ENCODE measurements around the gene ANK3.

Gene ANK3

GRCh38 chr10:60082341-60082740, 307.3 kb downstream of the ANK3 start:
- Histone ChIP-seq H3K27me3 (ENCODE audit: insufficient read depth, low read depth, severe bottlenecking) (no peaks in the 10 kb centered on the region), H3K27ac (no peak overlapping the region), H3K4me3 (ENCODE audit: low read depth, low read length) (no peak overlapping the region), H3K9me3 (ENCODE audit: severe bottlenecking) (no peaks in the 10 kb centered on the region), H3K36me3 (no peaks in the 10 kb centered on the region)
- TF ChIP-seq CTCF (IDR thresholded peaks at IDR 0.05; ENCODE audit: low read depth, low read length), result no peak
- no peak for DNase-seq

DNA sequence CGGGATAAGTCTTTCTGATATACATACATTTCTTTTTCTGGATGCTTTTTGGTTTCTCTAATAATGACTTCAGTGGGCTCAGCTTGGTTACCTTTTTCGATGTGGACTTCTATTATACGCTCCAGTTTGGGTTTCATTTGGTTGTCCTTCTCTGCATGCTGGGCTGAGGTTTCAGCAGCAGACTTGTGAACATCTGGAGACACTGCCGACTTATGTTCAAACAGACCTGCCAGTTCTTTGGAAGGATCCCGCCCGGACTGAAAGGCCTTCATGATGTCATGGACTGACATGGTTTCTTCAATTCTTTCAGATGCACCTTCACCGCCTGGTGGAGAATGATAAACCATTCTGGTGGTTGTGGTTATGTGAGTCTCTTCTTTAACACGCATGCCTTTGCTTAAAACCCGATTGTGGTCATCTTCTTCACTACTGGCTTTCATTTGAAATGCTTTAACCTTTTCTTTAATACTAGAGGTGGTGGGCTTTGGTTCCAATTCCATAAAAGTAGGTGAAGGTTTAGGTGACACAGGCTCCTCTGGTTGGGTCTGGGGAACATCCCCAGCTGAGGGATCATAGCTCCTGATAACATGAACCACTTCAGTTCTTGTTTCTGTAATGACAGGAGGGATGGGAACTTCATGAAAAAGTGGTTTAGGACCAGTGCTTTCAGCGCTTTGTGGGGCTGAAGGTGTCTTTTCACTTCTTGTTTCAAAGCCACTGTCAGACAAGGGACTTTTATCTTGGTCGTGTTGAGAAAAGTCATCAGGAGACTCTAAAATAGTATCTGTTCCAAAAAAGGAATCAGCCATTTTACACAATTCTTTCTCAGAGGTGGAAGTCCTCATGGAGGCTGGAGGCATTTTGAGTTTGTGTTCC, 315.7 kb downstream of the ANK3 start:
- H3K4me3 ChIP-seq (ENCODE audit: low read depth, low read length), result no peak overlapping the region
- no peaks in the 10 kb centered on the region for H3K9me3 ChIP-seq (ENCODE audit: severe bottlenecking)
- no peak for DNase-seq
- H3K36me3 ChIP-seq, result no peaks in the 10 kb centered on the region
- no peak for TF ChIP-seq CTCF (IDR thresholded peaks at IDR 0.05; ENCODE audit: low read depth, low read length)
- H3K27me3 ChIP-seq (ENCODE audit: insufficient read depth, low read depth, severe bottlenecking), result no peaks in the 10 kb centered on the region
- no peak overlapping the region for H3K27ac ChIP-seq

GRCh38 chr10:60073397-60073780, 316.3 kb downstream of the ANK3 start:
- no peak overlapping the region for H3K27ac ChIP-seq
- H3K36me3 ChIP-seq, result no peaks in the 10 kb centered on the region

DNA sequence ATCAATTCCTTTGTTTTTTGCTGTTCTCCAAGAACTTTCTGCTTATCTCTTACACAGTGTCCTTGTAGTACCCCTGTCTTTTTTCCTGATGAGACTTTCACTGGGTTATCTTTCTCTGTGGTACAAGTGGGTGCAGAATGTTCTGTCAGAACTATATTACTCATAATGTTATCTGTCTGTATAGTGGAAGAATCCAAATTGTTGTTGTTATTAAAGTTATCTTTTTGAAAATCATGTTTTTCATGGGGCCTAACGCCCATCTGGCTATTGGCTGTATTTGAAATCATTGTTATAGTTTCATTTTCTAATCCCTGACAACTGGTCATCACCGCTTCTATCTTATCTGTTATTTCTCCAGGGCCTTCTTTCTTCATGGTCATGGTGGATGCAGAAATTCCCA, 320.4 kb downstream of the ANK3 start:
- Histone ChIP-seq H3K27ac (no peak overlapping the region), H3K36me3 (no peaks in the 10 kb centered on the region), H3K4me3 (ENCODE audit: low read depth, low read length) (no peak overlapping the region), H3K9me3 (ENCODE audit: severe bottlenecking) (no peaks in the 10 kb centered on the region), H3K27me3 (ENCODE audit: insufficient read depth, low read depth, severe bottlenecking) (no peaks in the 10 kb centered on the region)
- DNase-seq, result no peak
- TF ChIP-seq CTCF (IDR thresholded peaks at IDR 0.05; ENCODE audit: low read depth, low read length), result no peak

More at GRCh38 chr10:60073397-60073780, 316.3 kb downstream of the ANK3 start:
- no peaks in the 10 kb centered on the region for H3K9me3 ChIP-seq (ENCODE audit: severe bottlenecking)
- no peak for DNase-seq
- no peaks in the 10 kb centered on the region for H3K27me3 ChIP-seq (ENCODE audit: insufficient read depth, low read depth, severe bottlenecking)
- H3K4me3 ChIP-seq (ENCODE audit: low read depth, low read length), result no peak overlapping the region
- no peak for TF ChIP-seq CTCF (IDR thresholded peaks at IDR 0.05; ENCODE audit: low read depth, low read length)

DNA sequence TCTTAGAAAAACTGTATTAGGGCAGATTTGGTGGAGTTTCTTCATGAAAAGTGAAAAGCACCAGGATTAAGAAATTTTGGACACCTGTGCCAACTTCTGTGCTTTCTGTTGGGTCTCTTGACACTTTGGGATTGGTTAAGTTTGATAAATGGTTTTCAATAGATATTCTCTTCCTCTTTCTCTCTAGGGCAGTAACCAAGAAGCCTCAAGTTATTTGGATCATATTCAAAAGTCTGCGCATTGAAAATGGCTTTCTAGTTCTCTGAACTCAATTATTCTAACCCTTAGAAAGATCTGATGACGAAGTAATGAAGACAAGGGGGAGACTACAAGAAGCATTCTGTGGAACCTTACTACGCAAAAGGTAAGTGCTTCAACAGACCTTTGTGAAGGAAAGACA, 339.3 kb downstream of the ANK3 start:
- no peak overlapping the region for H3K4me3 ChIP-seq (ENCODE audit: low read depth, low read length)
- no peaks in the 10 kb centered on the region for H3K9me3 ChIP-seq (ENCODE audit: severe bottlenecking)
- TF ChIP-seq CTCF (IDR thresholded peaks at IDR 0.05; ENCODE audit: low read depth, low read length), result no peak
- no peaks in the 10 kb centered on the region for H3K36me3 ChIP-seq
- DNase-seq, result no peak
- no peaks in the 10 kb centered on the region for H3K27me3 ChIP-seq (ENCODE audit: insufficient read depth, low read depth, severe bottlenecking)
- H3K27ac ChIP-seq, result no peak overlapping the region

GRCh38 chr10:60048091-60048501, 341.6 kb downstream of the ANK3 start:
- peak; percentile 22 for DNase-seq
- no peaks in the 10 kb centered on the region for H3K9me3 ChIP-seq (ENCODE audit: severe bottlenecking)
- H3K27me3 ChIP-seq (ENCODE audit: insufficient read depth, low read depth, severe bottlenecking), result no peaks in the 10 kb centered on the region
- TF ChIP-seq CTCF (IDR thresholded peaks at IDR 0.05; ENCODE audit: low read depth, low read length), result peak; percentile 37; the same call in 1 of the 2 replicates
- H3K4me3 ChIP-seq (ENCODE audit: low read depth, low read length), result no peak overlapping the region
- no peaks in the 10 kb centered on the region for H3K36me3 ChIP-seq
- no peak overlapping the region for H3K27ac ChIP-seq

Data from WERI-Rb-1 (cell line).